Stimulated activated CD4-positive, alpha-beta T cell treated with anti-CD3 and anti-CD28 coated beads, Interleukin-1b, Interleukin-23, amount 100 ng/mL, for 24 hours (primary cell): Measurements from ENCODE around the gene NMNAT1.
"Not testable (repeated sequence)": the region's sequence is repeated elsewhere in the genome, so short reads cannot be mapped to it uniquely, and the experiment has no call there.

ENCODE experiments used
- DNase-seq, 4 experiments: peaks; one replicate each; pipeline ENCODE4 v3.0.0-alpha.2; 2020; ENCODE audit warnings: low read depth in 4 of 4, low spot score in 1 of 4

The NMNAT1 gene

DNA sequence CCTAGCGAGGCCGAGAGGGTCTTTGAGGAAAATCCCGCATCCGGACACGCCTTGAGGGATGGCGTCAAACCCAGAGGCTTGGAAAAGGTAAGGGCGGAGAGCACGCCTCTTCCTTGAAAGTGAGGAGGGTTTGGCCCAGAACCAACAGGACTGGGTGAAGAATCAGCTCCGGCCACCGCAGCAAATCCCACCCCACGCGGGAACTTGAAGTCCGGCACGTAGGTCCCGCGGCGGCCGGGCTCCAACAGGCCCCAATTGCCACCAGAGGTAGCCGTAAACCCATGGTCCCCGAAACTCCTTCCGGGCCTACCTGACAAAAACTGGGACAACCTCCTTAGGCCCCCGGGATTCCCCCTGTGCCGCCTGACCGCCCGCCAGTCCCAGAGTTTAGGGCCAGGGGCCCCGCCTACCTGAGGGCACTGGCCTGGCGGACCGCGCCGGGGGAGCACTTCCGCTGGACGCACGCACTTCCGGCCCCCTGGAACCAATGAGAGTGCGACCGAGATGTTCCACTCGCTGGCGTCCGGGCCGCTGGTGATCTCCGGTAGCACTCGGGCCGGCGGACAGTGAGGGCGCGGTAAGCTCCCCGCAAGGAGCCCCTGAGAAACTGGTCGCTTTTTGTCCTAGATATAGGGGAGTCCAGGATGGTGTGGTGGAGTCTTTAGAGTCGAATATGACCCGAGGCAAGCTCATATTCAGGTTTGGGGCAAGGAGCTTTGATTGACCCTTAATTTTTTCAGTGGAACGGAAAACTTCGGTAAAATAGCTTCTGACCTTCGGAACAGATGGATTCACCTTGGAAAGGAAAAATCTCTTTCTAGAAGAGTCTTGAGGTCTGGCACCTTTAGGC lies at the start of gene NMNAT1, which contains the start of gene LZIC:
Gene NMNAT1 (plus strand): TSS at position 537 of the 850 bp plus-strand sequence. CDS start 28,599 bp downstream, outside the sequence.
Gene LZIC (minus strand): TSS at position 453 of the 850 bp plus-strand sequence. CDS start 6,772 bp downstream, outside the sequence.
- DNase-seq = peak; percentile 70 to 91 (median 80)

DNA sequence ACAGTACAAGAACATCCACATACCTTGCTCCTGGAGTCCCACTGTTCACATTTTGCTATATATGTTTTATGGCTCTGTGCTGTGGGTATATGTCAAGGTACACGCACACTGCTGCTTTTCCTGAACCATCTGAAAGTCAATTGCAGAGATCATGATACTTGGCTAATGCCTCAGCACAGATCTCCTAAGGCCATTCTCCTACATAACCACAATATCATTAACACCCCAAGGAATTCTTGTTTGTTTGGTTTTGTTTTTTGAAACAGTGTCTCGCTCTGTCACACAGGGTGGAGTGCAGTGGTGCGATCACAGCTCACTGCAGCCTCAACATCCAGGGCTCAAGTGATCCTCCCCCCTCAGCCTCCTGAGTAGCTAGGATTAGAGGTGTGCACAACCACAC lies 49.2 kb upstream of the NMNAT1 start:
- DNase-seq = no peak

- DNase-seq = no peak
Observed at GRCh38 chr1:9900142-9901043, 42.9 kb upstream of the NMNAT1 start.

DNA sequence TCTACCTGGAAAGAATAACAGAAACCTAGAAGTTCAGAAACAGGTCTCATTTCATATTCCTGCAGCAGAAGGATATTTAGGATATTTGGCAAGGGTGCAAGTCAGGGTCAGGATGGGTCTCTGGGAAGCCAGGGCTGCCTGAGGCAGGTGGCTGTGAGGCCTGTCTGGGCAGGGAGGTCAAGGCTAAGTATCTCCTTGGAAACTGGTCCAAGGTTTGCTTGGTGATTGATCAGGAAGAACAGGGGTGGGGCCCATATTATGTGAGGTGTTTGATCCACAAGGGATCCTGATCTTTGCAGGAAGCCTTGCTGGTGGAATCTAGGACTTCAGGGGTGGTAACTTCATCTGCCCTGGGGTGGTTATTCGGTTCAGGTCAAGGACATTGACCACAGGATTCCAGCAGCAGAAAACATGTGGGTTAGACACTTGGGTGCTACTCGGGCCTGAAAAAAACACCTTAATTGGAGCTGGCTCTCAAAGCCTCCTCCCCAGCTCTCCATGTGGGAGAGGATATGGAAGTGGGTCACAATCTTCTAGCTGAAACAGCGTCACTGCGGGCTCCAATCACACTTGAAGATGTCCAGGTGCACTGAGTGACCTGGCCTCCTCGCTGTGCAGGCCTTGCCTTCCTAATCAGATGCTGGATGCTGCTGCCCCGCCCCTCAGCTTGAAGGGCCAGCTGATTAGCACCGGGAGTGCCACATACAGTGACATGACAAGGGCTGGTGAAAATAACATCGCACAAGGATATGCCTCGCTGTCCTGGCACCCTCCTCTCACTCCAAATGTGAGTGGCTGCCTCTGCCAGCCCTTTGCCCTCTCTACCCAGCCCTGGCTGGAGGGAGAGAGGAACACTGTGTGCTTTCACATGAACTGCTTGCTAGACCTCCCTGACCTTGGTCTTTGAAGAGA lies 41.9 kb upstream of the NMNAT1 start:
- no peak for DNase-seq

- no peak for DNase-seq
Observed at GRCh38 chr1:9902060-9902452, 41.2 kb upstream of the NMNAT1 start.

GRCh38 chr1:9903801-9904527 lies 39.3 kb upstream of the NMNAT1 start:
- DNase-seq = no peak

DNA sequence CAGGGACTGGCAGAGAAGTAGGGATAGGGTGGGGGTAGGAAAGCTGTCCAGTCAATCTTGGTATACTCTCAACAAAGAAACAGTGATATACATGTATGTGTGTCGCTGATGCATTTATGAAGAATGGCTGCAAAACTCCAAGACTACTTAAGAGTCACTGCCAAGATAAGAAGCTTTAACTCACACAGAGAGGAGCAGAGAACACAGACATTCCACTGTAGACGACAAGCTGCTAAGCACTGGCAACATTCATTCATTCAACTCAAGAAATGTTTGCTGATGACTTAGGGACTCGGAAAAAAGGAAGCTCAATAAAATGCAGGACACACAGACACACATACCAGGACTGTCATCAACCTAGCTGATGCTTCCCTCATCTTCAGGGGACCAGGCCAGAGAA lies 38.7 kb upstream of the NMNAT1 start:
- DNase-seq = no peak

DNA sequence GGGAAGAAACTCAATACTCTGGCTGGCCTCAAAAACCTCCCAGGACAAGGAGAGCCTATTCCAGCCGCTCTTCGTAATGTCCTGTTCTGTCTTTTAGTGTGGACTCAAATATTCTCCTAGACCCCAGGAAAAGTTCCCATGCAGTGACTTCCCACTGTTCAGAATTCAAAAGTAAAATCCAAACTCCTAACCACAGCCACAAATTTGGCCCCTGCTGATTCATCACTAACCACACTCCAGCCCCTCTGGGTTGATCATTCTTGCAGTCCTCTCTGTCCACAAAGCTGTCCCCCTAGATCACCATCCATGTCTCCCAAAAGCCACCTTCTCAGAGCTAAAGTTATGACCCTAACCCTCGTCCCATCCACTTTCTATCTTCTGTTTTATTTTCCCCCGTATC lies 38.3 kb upstream of the NMNAT1 start:
- no peak for DNase-seq

GRCh38 chr1:9906466-9906865 lies 36.8 kb upstream of the NMNAT1 start:
- DNase-seq = no peak

DNA sequence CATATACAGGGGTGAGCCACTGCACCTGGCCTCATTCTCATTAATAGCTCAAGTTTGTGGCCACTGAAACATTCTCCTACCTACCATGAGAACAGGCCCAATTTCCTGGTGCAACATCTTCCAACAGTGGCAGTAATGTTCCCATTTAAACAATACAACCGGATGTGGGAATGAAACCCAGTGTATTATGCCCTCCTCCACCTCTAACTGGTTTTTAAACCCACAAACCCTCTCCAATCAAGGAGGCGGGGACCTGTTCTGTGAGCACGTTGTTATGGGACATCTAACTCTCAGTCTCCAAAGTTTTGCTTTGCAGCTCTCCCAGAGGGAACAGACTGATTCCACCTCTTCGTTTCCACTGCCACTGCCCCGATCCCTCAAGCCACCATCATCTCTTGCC lies 35.8 kb upstream of the NMNAT1 start:
- no peak for DNase-seq

DNA sequence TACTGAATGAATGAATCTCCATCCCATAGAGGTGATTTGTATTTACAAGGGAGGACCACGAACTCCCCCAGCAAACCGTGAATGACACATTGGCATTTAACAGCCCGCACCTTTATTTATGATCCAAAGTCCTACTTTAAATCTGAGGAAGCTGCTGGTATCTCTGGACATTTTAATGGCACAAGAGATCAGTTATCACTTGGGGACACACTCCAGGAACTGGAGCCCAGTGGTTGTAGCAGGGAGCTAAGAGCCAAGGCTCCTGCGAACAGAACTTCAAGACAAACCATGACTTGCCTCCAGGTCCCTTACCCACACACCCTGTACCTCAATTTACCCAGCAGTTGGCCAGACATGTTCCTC lies 34.4 kb upstream of the NMNAT1 start:
- DNase-seq = no peak

DNA sequence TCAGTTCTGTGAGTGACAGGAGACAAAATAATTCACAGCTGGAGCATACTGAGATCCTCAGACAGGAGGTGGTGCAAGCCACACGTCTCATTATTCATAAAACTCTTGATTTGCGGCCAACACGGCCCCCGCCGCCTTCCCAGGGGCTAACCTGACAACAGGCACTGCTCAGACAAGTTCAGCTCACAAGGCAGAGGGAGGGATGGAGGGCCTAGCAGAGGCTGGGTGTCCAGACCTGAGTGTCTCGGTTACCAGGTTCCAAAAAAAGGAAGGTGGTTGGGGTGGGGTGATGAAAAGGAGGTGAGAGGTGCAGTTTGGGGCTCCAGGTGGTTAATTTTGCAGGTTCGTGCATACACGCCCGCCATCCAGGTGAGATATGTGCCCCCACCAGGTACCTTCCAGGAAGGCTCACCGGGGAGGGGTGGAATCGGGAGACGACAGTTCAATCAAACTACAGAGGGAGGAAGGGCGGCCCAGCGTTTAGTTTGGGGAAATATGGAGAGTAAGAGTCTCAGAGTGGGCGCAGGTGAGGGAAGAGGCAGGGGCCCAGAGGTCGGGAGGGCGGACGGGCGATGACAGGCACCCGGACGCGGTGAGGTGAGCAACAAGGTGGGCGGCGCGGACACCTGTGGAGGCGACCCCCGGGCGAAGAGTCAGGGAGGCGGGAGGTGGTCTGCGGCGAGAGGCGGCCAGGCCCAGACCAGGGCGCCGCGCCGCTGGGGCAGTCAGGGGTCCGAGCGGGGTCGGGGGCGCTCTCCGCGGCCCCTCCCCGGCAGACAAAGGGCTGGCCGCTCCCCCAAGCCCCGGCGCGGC lies 33.8 kb upstream of the NMNAT1 start:
- DNase-seq = peak in 1 of 4 experiments; percentile 30

DNA sequence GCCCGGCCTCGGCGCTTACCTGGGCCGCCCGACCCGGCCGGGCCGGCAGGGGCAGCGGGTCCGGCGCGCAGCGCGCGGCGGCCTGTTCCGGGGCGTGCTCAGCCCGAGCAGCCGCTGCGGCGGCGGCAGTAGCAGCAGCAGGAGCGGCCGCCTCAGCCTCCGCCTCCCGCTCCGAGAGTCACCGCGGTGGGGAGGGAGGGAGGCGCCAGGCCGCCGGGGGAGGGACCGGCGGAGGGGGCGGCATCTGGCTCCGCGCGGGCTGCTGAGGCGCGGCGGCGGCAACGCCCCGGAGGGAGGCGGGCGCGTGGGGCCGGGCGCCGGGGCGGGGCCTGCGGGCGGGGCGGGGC lies 33.2 kb upstream of the NMNAT1 start, which contains the start of gene CTNNBIP1:
Gene CTNNBIP1 (minus strand): TSS at position 194 of the 347 bp plus-strand sequence. CDS start 38,205 bp downstream, outside the sequence.
- DNase-seq = no peak

- DNase-seq = peak; percentile 100
Observed at GRCh38 chr1:9910423-9911178, 32.7 kb upstream of the NMNAT1 start.

DNA sequence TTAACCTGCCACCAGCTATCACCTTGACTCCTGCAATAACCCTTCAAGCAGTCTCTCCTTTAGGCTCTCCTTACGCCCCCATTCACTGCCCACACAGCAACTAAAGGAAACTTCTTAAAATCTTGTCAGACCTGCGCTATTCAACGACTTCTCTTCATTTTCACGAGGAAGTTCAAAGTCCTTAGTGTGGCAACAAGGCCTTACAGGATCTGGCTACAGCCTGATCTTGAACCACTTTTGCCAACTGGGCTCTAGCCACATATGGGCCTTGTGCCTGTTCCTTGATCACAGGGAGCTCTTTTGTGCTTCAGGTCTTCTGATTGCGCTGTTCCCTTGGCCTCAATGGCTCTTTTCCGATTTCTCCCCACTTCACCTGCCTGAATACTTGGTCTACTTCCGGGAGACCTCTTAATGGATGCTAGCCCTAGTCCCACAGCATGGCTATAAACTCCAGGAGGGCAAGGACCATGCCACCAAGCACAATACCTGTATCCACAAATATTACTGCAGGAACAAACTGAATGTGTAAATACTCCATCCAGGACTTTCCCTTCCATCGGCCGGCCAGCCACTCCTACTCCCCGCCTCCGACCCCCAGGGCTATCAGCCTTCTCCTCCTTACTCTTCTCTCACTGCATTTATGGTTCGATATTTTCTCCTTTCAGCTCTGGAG lies 30.9 kb upstream of the NMNAT1 start:
- DNase-seq = no peak

- no peak for DNase-seq
Observed at GRCh38 chr1:9914610-9914937, 28.7 kb upstream of the NMNAT1 start.

- no peak for DNase-seq
Observed at GRCh38 chr1:9916452-9916851, 26.8 kb upstream of the NMNAT1 start.

DNA sequence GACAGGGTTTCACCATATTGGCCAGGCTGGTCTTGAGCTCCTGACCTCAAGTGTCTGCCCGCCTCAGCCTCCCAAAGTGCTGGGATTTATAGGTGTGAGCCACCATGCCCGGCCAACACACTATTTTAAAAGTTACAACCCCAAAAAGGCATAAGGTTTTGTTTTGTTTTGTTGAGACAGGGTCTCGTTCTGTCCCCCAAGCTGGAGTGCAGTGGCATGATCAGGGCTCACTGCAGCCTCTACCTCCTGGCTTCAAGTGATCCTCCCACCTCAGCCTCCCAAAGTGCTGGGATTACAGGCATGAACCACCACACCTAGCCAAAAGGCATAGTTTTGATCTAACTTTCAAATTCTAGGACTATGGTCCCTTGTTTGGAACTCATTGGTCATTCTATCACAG lies 25.8 kb upstream of the NMNAT1 start:
- not testable (repeated sequence) for DNase-seq
